Hepatocyte (in vitro differentiated cells): ENCODE results near the gene ITSN1.

Experiments used
- CTCF ChIP-seq: fragments of 200-600 bp; sonication (generic); IDR thresholded peaks from 2 replicates; pipeline ENCODE4 v1.5.1; 2016; ENCODE audit warnings: antibody characterized with exemption, mild to moderate bottlenecking; ENCODE audit not compliant: poor library complexity
- EZH2 ChIP-seq: fragments of 200-600 bp; sonication (generic); IDR thresholded peaks from 2 replicates; pipeline ENCODE4 v1.6.1; 2016; ENCODE audit warnings: antibody characterized with exemption, mild to moderate bottlenecking, borderline replicate concordance
- EZH2phosphoT487 ChIP-seq: fragments of 200-600 bp; sonication (generic); IDR thresholded peaks from one replicate; pipeline ENCODE4 v1.6.1; 2018; ENCODE audit warnings: antibody characterized with exemption, mild to moderate bottlenecking, low read depth, moderate library complexity; ENCODE audit not compliant: unreplicated experiment, severe bottlenecking

- TF ChIP-seq CTCF (no peak), EZH2phosphoT487 (no peak), EZH2 (no peak)
Observed at GRCh38 chr21:33644383-33645074, 2.2 kb downstream of the ITSN1 start.
